HepG2 (cell line): Measurements from ENCODE around the gene ANKZF1. TPM values are rescaled to one million over a fixed set of nuclear protein-coding genes. Genes with fewer than 3 reads are reported as not detected.

ENCODE experiments used
- CHD2 ChIP-seq: IDR thresholded peaks from 2 replicates; pipeline ENCODE4 v1.6.1; 2011; ENCODE audit warnings: low read depth, low read length, improper control_type of control experiment
- EHMT2 ChIP-seq: fragments of 200-600 bp; sonication (generic); IDR thresholded peaks from 2 replicates; pipeline ENCODE4 v1.7.0; 2017; ENCODE audit warnings: antibody characterized with exemption, low read depth, low read length, borderline replicate concordance
- ETV6 ChIP-seq: sonication (generic); formaldehyde crosslinking; conservative IDR thresholded peaks from 2 replicates; pipeline ENCODE4 v1.4.0; 2020; ENCODE audit warnings: missing genetic modification reagents
- NFIC ChIP-seq: IDR thresholded peaks from 2 replicates; pipeline ENCODE4 v1.6.1; 2012; ENCODE audit warnings: mild to moderate bottlenecking, low read length, inconsistent platforms
- POLR2AphosphoS2 ChIP-seq: IDR thresholded peaks from 2 replicates; pipeline ENCODE4 v1.6.1; 2011; ENCODE audit warnings: low read depth, low read length, improper control_type of control experiment
- TAF1 ChIP-seq: sonication (generic); formaldehyde crosslinking; IDR thresholded peaks from 2 replicates; pipeline ENCODE4 v1.4.0; 2020; ENCODE audit warnings: missing genetic modification reagents
- TRAFD1 ChIP-seq: sonication (generic); formaldehyde crosslinking; IDR thresholded peaks from 2 replicates; pipeline ENCODE4 v1.5.1; 2020; ENCODE audit warnings: missing genetic modification reagents, mild to moderate bottlenecking, borderline replicate concordance
- ZFP37 ChIP-seq: sonication (generic); formaldehyde crosslinking; IDR thresholded peaks from 2 replicates; pipeline ENCODE4 v1.4.0; 2020; ENCODE audit warnings: missing genetic modification reagents, borderline replicate concordance
- ZNF432 ChIP-seq: sonication (generic); formaldehyde crosslinking; IDR thresholded peaks from 2 replicates; pipeline ENCODE4 v1.5.0; 2020; ENCODE audit warnings: missing genetic modification reagents, mild to moderate bottlenecking, borderline replicate concordance
- ZNF512 ChIP-seq: sonication (generic); formaldehyde crosslinking; IDR thresholded peaks from 2 replicates; pipeline ENCODE4 v1.4.0; 2020; ENCODE audit warnings: mild to moderate bottlenecking, missing genetic modification reagents
- ZNF788 ChIP-seq: sonication (generic); formaldehyde crosslinking; IDR thresholded peaks from 2 replicates; pipeline ENCODE4 v1.5.0; 2020; ENCODE audit warnings: mild to moderate bottlenecking, missing genetic modification reagents, borderline replicate concordance
- polyA plus RNA-seq, 8 experiments: library from polyadenylated mRNA; depleted of rRNA in 3 of 8; stranded (reverse) in 7 of 8; unstranded in 1 of 8; fragments of >200 nt; fragmentation: Illumina TruSeq in 4 of 8; extraction: Trizol in 4 of 8; gene quantifications; 2 replicates each; pipeline versions ENCODE4 v1.2.1 to v1.2.3, GENCODE V29; 2011 to 2016; ENCODE audit warnings: low read depth in 4 of 8, missing spikeins in 1 of 8, mixed read lengths in 1 of 8; ENCODE audit not compliant: insufficient read depth in 1 of 8
- total RNA-seq, 5 experiments: library from RNA; depleted of rRNA; stranded (reverse); fragments of >200 nt; fragmentation: Illumina TruSeq; extraction: Trizol; gene quantifications; 2 replicates each; pipeline ENCODE4 v1.2.3, GENCODE V29; 2016; ENCODE audit warnings: low read depth in 1 of 5
- TF ChIP-seq, protein P1 (sequence below): sonication (generic); formaldehyde crosslinking; IDR thresholded peaks from 2 replicates; pipeline ENCODE4 v1.4.0; 2020; ENCODE audit warnings: missing genetic modification reagents, mild to moderate bottlenecking, borderline replicate concordance
- TF ChIP-seq, protein P2 (sequence below): sonication (generic); formaldehyde crosslinking; IDR thresholded peaks from 2 replicates; pipeline ENCODE4 v1.5.1; 2020; ENCODE audit warnings: mild to moderate bottlenecking, missing genetic modification reagents, moderate library complexity
- TF ChIP-seq, protein P3 (sequence below): sonication (generic); formaldehyde crosslinking; IDR thresholded peaks from 2 replicates; pipeline ENCODE4 v1.4.0; 2020; ENCODE audit warnings: missing genetic modification reagents, borderline replicate concordance

Gene ANKZF1
- total and polyA plus RNA-seq, 2 of the 13 experiments (the other 11 are each of a cell fraction or from before 2014, with no cell fraction given), result 25.3 to 128 TPM

GRCh38 chr2:219277703-219278654, 48.4 kb downstream of the ANKZF1 start (continued):
- TF ChIP-seq ZNF512 (CRISPR knock-in tag) (no peak), TAF1 (no peak), POLR2AphosphoS2 (no peak), ZNF788 (no peak), ETV6 (CRISPR knock-in tag) (no peak), TRAFD1 (CRISPR knock-in tag) (no peak), CHD2 (no peak), ZFP37 (CRISPR knock-in tag) (no peak), EHMT2 (no peak), NFIC (no peak), ZNF432 (no peak)
- TF ChIP-seq, protein P1, sequence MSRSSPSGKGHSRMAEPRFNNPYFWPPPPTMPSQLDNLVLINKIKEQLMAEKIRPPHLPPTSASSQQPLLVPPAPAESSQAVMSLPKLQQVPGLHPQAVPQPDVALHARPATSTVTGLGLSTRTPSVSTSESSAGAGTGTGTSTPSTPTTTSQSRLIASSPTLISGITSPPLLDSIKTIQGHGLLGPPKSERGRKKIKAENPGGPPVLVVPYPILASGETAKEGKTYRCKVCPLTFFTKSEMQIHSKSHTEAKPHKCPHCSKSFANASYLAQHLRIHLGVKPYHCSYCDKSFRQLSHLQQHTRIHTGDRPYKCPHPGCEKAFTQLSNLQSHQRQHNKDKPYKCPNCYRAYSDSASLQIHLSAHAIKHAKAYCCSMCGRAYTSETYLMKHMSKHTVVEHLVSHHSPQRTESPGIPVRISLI, result no peak
- TF ChIP-seq, protein P2, sequence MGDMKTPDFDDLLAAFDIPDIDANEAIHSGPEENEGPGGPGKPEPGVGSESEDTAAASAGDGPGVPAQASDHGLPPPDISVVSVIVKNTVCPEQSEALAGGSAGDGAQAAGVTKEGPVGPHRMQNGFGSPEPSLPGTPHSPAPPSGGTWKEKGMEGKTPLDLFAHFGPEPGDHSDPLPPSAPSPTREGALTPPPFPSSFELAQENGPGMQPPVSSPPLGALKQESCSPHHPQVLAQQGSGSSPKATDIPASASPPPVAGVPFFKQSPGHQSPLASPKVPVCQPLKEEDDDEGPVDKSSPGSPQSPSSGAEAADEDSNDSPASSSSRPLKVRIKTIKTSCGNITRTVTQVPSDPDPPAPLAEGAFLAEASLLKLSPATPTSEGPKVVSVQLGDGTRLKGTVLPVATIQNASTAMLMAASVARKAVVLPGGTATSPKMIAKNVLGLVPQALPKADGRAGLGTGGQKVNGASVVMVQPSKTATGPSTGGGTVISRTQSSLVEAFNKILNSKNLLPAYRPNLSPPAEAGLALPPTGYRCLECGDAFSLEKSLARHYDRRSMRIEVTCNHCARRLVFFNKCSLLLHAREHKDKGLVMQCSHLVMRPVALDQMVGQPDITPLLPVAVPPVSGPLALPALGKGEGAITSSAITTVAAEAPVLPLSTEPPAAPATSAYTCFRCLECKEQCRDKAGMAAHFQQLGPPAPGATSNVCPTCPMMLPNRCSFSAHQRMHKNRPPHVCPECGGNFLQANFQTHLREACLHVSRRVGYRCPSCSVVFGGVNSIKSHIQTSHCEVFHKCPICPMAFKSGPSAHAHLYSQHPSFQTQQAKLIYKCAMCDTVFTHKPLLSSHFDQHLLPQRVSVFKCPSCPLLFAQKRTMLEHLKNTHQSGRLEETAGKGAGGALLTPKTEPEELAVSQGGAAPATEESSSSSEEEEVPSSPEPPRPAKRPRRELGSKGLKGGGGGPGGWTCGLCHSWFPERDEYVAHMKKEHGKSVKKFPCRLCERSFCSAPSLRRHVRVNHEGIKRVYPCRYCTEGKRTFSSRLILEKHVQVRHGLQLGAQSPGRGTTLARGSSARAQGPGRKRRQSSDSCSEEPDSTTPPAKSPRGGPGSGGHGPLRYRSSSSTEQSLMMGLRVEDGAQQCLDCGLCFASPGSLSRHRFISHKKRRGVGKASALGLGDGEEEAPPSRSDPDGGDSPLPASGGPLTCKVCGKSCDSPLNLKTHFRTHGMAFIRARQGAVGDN (CRISPR knock-in tag), result peak; percentile 76
- TF ChIP-seq, protein P3, sequence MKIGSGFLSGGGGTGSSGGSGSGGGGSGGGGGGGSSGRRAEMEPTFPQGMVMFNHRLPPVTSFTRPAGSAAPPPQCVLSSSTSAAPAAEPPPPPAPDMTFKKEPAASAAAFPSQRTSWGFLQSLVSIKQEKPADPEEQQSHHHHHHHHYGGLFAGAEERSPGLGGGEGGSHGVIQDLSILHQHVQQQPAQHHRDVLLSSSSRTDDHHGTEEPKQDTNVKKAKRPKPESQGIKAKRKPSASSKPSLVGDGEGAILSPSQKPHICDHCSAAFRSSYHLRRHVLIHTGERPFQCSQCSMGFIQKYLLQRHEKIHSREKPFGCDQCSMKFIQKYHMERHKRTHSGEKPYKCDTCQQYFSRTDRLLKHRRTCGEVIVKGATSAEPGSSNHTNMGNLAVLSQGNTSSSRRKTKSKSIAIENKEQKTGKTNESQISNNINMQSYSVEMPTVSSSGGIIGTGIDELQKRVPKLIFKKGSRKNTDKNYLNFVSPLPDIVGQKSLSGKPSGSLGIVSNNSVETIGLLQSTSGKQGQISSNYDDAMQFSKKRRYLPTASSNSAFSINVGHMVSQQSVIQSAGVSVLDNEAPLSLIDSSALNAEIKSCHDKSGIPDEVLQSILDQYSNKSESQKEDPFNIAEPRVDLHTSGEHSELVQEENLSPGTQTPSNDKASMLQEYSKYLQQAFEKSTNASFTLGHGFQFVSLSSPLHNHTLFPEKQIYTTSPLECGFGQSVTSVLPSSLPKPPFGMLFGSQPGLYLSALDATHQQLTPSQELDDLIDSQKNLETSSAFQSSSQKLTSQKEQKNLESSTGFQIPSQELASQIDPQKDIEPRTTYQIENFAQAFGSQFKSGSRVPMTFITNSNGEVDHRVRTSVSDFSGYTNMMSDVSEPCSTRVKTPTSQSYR (CRISPR knock-in tag), result no peak
